ENCODE measurements around the gene CTIF.

DNA sequence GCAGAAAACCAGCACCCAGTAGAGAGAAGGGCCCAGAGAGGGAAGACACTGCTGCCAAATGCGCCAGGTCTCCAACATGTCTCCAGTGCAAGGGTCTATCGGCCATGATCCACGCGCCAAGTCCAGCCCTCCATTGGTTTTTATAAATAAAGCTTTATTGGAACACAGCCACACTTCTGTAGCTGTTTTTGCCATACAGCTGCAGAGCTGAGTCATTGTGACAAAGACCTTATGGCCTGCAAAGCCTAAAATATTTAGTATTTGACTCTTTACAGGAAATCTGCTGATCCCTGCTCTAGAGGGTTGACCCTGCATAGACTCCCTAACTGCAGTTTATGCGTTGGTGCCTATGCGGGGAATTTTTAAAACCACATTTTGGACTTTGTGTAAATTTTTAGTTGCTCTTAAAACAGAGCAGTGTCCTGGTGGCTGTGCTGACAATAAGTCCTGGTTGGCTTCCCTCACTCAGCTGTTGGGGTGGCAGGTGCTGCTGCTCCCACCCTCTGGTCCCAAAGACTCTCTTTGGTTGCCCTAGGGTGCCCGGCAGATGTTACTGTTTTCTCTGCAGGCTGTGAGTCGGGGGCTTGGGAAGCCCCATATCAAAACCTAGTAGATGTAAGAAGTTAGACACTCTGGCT lies 154.9 kb downstream of the CTIF start:
- no peak for TF ChIP-seq POLR2AphosphoS5 (IDR thresholded peaks at IDR 0.05; ENCODE audit: low read depth, low read length)
- no peak for TF ChIP-seq TAF1 (IDR thresholded peaks at IDR 0.05; ENCODE audit: low read depth, low read length)
- no peak for TF ChIP-seq POLR2A (IDR thresholded peaks at IDR 0.05; ENCODE audit: low read depth, low read length)
- TF ChIP-seq PAX5 (IDR thresholded peaks at IDR 0.05; ENCODE audit: insufficient read depth, low read length, severe bottlenecking) = no peak

Measured in GM12891 (cell line).